Heart left ventricle (tissue), 16 donors: ENCODE measurements around the gene DOCK2. TPM values are rescaled to one million over a fixed set of nuclear protein-coding genes. Genes with fewer than 3 reads are reported as not detected.
A peak's percentile ranks its signal among the peaks of the same experiment; 100 is the strongest.

ENCODE experiments used
- ATAC-seq, 4 donors: fragments of 200-7000 bp; cut with Tn5 transposase; one replicate each; pipeline ENCODE4 v1.9.1; 2020 to 2022; ENCODE audit warnings: moderate library complexity in 4 of 4, mild to moderate bottlenecking in 3 of 4, moderate number of reproducible peaks in 1 of 4
- DNase-seq, 5 donors: peaks; one replicate each; pipeline ENCODE4 v3.0.0-alpha.2; 2020
- H3K27ac ChIP-seq, 12 donors: fragments of 200-600 bp; sonication (generic) in 4 of 12; one replicate each; pipeline versions ENCODE4 v1.5.0 to v1.8.0; 2016 to 2022; ENCODE audit warnings: mild to moderate bottlenecking in 2 of 12
- H3K27me3 ChIP-seq, 9 donors: fragments of 200-600 bp; sonication (generic) in 2 of 9; one replicate each; pipeline versions ENCODE4 v1.5.1 to v1.8.0; 2016 to 2022; ENCODE audit warnings: mild to moderate bottlenecking in 3 of 9
- H3K36me3 ChIP-seq, 9 donors: fragments of 200-600 bp; sonication (generic) in 2 of 9; one replicate each; pipeline versions ENCODE4 v1.5.0 to v1.8.0; 2018 to 2022; ENCODE audit warnings: mild to moderate bottlenecking in 2 of 9
- H3K4me1 ChIP-seq, 12 donors: fragments of 200-600 bp; sonication (generic) in 4 of 12; one replicate each; pipeline versions ENCODE4 v1.5.0 to v1.8.0; 2016 to 2022; ENCODE audit warnings: mild to moderate bottlenecking in 3 of 12
- H3K4me3 ChIP-seq, 12 donors: fragments of 200-600 bp; sonication (generic) in 4 of 12; one replicate each; pipeline versions ENCODE4 v1.5.0 to v1.8.0; 2017 to 2022; ENCODE audit warnings: mild to moderate bottlenecking in 9 of 12, moderate library complexity in 4 of 12
- H3K9me3 ChIP-seq, 12 donors: fragments of 200-600 bp; sonication (generic) in 4 of 12; one replicate each; pipeline versions ENCODE4 v1.5.0 to v1.8.0; 2016 to 2022; ENCODE audit warnings: mild to moderate bottlenecking in 1 of 12
- POLR2A ChIP-seq, 2 donors: fragments of 450-650 bp; IDR thresholded peaks; one replicate each; pipeline ENCODE4 v1.6.1; 2017; ENCODE audit warnings: antibody characterized with exemption in 2 of 2, mild to moderate bottlenecking in 2 of 2, moderate library complexity in 2 of 2
- WGBS, 4 donors: extraction: QIAGEN DNeasy Blood & Tissue Kit in 2 of 4; methylation state at CpG; one replicate each; pipeline versions ENCODE4 v1.1.5 to v1.1.7; 2013 to 2018; 5-methylcytosine and 5-hydroxymethylcytosine counted together
- intact Hi-C, 10 donors: fragments of 100-400 bp; cut with DNase I; formaldehyde crosslinking; loops; one replicate each; pipeline versions ENCODE4 v1.11.1 to v1.14.2; 2022
- polyA plus RNA-seq, 2 donors: library from polyadenylated mRNA; stranded (reverse); fragments of 200-250 nt; gene quantifications; one replicate each; pipeline ENCODE4 v1.2.3, GENCODE V29; 2013
- total RNA-seq, 9 donors: library from RNA; depleted of rRNA in 2 of 9; stranded (reverse); fragments of >200 nt in 2 of 9; fragmentation: NEBNext Ultra II Directional in 3 of 9; extraction: Animal tissue kit (Norgen Biotek cat#: 25700) in 3 of 9; gene quantifications; one replicate each; pipeline versions ENCODE4 v1.1.0 to v1.2.4, GENCODE V29; 2016 to 2023
- TF ChIP-seq, protein P1 (sequence below), 12 donors: fragments of 200-600 bp; sonication (generic) in 4 of 12; IDR thresholded peaks; one replicate each; pipeline versions ENCODE4 v1.5.0 to v1.8.0; 2018 to 2022; ENCODE audit warnings: antibody characterized with exemption in 12 of 12, mild to moderate bottlenecking in 5 of 12
- donor health status: ischemic (EF 13 %, LVEDD 7.1; RV severe dilation, severe dysfunction).
- donor health status: healthy with polysubstance abuse.
- donor health status: DM: no; HTN: yes; CAD: no.
- donor health status: DM: no; HTN: no; CAD: no.
- donor health status: ischemic (EF 25% LVEDD 6.9; RV normal size, moderate dysfunction).
- donor health status: ischemic (EF 25% LVEDD 5.7; RV mildly dilated, moderate dysfunction).
- donor health status: healthy.
- donor health status: DM: yes; HTN: yes; CAD: no.
- donor health status: ischemic (EF 35%, LVEDD 5.7; RV mildly dilated, moderate dysfunction).
- donor health status: nonischemic (EF 11% LVEDD 7.7; RV severe dilation, severe dysfunction).
- donor health status: DM: yes; HTN: yes; CAD: no.
- donor health status: PGD.
- donor health status: ischemic (EF 29% LVEDD 5.4; RV normal size, mild dysfunction).
- donor health status: nonischemic (EF 23%, LVEDD 6.1; RV moderate dilation, normal function).

The DOCK2 gene
- total and polyA plus RNA-seq, 11 donors: 0.80 to 59.5 (median 4.6) TPM

DNA sequence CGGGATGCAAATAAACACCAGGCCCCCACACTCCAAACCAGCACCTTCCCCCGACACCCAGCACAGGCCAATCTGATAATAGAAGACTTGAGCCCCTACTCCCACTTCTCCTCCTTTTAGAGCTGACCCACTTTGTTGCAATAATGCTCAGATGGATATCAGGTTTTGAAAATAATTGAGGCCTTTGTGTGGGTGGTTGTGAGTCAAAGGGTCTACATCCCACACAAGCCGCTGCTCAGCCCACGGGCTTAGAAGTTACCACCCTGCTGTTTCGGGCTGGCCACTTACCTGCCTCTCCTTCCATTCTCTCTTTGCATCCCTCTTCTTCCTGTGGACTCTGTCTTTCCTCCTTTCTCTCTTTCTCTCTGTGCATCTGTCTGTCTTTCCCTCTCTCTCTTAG lies 432.4 kb downstream of the DOCK2 start:
- Histone ChIP-seq H3K36me3 (peaks cover 0 to 46% (median 0%) of the 10 kb centered on the region in 9 donors), H3K27ac (no peak overlapping the region), H3K27me3 (no peaks in the 10 kb centered on the region), H3K4me3 (no peak overlapping the region), H3K9me3 (no peaks in the 10 kb centered on the region), H3K4me1 (no peaks in the 10 kb centered on the region)
- 81 to 87% (median 84%) methylated on average over 5 of the region's 5 CpGs for WGBS, 4 donors
- DNase-seq (no peak), ATAC-seq (no peak)
- no peak for TF ChIP-seq POLR2A (IDR thresholded peaks at IDR 0.05)
- TF ChIP-seq, protein P1, sequence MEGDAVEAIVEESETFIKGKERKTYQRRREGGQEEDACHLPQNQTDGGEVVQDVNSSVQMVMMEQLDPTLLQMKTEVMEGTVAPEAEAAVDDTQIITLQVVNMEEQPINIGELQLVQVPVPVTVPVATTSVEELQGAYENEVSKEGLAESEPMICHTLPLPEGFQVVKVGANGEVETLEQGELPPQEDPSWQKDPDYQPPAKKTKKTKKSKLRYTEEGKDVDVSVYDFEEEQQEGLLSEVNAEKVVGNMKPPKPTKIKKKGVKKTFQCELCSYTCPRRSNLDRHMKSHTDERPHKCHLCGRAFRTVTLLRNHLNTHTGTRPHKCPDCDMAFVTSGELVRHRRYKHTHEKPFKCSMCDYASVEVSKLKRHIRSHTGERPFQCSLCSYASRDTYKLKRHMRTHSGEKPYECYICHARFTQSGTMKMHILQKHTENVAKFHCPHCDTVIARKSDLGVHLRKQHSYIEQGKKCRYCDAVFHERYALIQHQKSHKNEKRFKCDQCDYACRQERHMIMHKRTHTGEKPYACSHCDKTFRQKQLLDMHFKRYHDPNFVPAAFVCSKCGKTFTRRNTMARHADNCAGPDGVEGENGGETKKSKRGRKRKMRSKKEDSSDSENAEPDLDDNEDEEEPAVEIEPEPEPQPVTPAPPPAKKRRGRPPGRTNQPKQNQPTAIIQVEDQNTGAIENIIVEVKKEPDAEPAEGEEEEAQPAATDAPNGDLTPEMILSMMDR (IDR thresholded peaks at IDR 0.05): no peak
- intact Hi-C loops: loop anchor here in 3 of 10 donors (2.0 to 10.0 kb wide), 3 partner anchors 365 to 367 kb away; no protein-coding TSS in a partner anchor

DNA sequence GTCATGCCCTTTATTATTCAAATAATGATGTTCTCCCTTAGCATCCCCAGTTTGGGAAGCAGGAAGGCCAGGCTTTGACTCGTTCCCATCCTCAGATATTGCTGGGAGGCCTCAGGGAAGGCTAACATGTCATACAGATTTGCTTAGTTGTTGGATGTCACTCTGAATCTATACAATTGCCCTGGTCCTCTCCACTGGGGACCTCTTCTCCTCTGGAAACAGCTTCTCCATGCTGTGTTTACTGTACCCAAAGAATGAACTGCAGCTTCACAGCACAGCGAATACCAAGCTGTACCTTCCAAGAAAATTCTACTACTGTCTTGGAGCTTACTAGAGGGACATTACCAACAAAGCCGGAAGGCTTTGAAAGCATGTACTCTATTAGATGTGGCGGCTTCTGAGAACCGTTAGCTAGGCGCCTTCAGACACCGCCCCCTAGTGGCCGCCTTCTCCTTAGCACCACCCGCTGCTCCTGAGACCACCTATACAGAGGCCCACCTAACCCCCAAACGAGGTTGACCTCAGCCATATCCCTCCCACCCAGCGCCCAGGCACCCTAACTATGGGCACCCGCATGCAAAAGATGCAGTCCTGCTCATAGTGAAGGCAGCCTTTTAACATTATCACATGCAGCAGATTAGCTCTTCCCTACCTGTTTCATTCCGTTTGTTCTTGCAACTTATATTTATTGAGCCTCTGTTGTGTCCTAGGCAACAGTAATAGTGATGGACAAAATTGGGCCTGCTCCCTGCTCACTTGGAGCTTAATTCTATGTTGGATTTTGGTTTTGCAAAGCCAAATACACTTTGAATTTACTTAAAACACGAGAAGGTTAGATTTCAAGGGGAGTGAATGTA lies 433.7 kb downstream of the DOCK2 start:
- WGBS, 4 donors: 32 to 43% (median 34%) methylated on average over 14 of the region's 14 CpGs
- H3K27me3 ChIP-seq: no peaks in the 10 kb centered on the region
- peak in 1 of 5 donors; percentile 38 for DNase-seq
- TF ChIP-seq POLR2A (IDR thresholded peaks at IDR 0.05): no peak
- TF ChIP-seq, protein P1 (IDR thresholded peaks at IDR 0.05): peak; percentile 54 to 82 (median 68)
- H3K27ac ChIP-seq: no peak overlapping the region
- intact Hi-C loops: loop anchor here in 4 of 10 donors (1.0 to 5.0 kb wide), 3 partner anchors 368 kb away; no protein-coding TSS in a partner anchor
- no peaks in the 10 kb centered on the region for H3K9me3 ChIP-seq
- peaks cover 0 to 56% (median 0%) of the 10 kb centered on the region in 9 donors for H3K36me3 ChIP-seq
- no peaks in the 10 kb centered on the region for H3K4me1 ChIP-seq
- H3K4me3 ChIP-seq: no peak overlapping the region
- peak in 3 of 4 donors; percentile 46 to 73 (median 57) for ATAC-seq

GRCh38 chr5:170071748-170072147 lies 434.7 kb downstream of the DOCK2 start:
- no peak for DNase-seq
- intact Hi-C loops: loop anchor here in 4 of 10 donors (1.0 to 5.0 kb wide), 3 partner anchors 369 to 370 kb away; no protein-coding TSS in a partner anchor
- 91 to 96% (median 95%) methylated on average over 2 of the region's 2 CpGs for WGBS, 4 donors
- Histone ChIP-seq H3K4me1 (no peaks in the 10 kb centered on the region), H3K9me3 (no peaks in the 10 kb centered on the region), H3K36me3 (peaks cover 0 to 64% (median 0%) of the 10 kb centered on the region in 9 donors), H3K27ac (no peak overlapping the region), H3K4me3 (no peak overlapping the region), H3K27me3 (peaks cover 0 to 5% (median 0%) of the 10 kb centered on the region in 9 donors)
- no peak for ATAC-seq
- no peak for TF ChIP-seq POLR2A (IDR thresholded peaks at IDR 0.05)
- TF ChIP-seq, protein P1 (IDR thresholded peaks at IDR 0.05): no peak

DNA sequence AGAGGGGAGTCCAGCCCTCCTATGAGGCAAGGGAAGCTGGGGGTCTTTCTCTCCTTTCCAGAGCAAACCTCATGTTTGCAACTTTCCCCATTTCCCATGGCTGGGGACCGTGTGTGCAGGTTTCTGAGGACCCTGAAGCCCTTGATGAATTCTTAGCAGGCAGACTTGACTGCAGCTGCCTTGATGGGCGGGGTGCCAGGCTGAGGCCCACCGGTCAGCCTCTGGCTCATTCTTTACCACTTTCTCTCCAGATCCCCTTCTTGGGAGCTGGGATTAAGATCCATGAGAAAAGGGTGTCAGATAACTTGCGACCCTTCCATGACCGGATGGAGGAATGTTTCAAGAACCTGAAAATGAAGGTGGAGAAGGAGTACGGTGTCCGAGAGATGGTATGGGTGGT lies 438.6 kb downstream of the DOCK2 start:
- TF ChIP-seq, protein P1 (IDR thresholded peaks at IDR 0.05): no peak
- no peak for TF ChIP-seq POLR2A (IDR thresholded peaks at IDR 0.05)
- Histone ChIP-seq H3K27ac (no peak overlapping the region), H3K9me3 (no peaks in the 10 kb centered on the region), H3K36me3 (peaks cover 0 to 64% (median 0%) of the 10 kb centered on the region in 9 donors), H3K27me3 (peaks cover 0 to 8% (median 0%) of the 10 kb centered on the region in 9 donors), H3K4me1 (no peaks in the 10 kb centered on the region), H3K4me3 (no peak overlapping the region)
- ATAC-seq (no peak), DNase-seq (no peak)
- intact Hi-C loops: no loop called here
- 72 to 75% (median 74%) methylated on average over 7 of the region's 7 CpGs for WGBS, 4 donors
